GM03348 (cell line): ENCODE results near the gene GCH1.
"Not testable (repeated sequence)": the region's sequence is repeated elsewhere in the genome, so short reads cannot be mapped to it uniquely, and the experiment has no call there.

Experiments
- DNase-seq: peaks from one replicate; pipeline ENCODE4 v3.0.0; 2012; ENCODE audit warnings: low spot score

GCH1 gene

DNA sequence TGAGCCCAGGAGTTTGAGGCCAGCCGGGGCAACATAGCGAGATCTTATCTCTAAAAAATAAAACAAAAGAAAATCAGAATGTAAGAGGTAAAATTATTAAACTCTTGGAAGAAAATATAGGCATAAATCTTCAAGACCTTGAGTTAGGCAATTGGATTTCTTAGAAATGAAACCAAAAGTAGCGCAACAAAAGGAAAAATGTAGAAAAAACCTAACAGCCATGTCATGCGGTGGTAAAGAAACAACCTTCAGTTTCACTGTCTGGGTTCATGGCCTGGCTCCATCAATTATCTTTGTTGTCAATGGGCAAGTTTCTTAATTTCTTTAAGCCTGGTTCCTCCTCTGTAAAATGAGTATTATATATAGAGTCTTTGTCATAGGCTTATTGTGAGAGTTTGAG lies 5.6 kb upstream of the GCH1 start:
- no peak for DNase-seq

DNA sequence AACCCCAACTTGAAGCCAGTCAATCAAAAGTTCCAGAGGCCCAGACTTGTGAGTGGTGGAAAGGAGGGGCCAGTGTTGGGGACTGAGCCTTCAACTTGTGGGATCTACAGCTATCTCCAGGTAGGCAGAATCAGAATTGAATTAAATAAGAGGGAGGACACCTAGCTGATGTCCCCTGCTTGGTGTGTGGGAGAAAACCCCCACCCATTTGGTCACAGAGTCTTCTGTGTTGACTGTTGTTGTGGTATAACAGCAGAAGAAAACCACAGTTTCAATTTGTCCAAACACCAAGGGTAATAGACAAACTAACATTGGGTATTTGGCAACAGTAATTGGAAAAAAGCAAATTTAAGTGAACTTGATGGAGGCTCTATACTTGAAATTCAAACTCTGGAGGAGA lies 3.4 kb upstream of the GCH1 start:
- DNase-seq, result no peak

DNA sequence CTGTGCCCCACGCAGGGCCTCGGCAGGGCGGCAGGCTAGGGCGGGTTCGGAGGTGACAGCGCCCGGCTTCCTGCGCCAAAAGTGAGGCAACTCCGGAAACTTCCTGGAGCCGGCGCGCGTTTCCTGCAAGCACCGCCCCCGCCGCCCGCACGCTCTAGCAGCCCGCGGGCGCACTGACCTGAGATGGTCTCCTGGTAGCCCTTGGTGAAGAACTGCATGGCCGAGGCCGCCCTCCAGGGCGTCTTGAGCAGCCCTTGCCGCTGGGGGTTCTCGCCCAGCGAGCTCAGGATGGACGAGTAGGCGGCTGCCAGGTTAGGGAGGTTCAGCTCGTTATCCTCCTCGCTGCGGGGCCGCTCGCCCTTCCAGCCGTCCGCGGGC lies 494 bp downstream of the GCH1 start:
- peak; percentile 61 for DNase-seq

DNA sequence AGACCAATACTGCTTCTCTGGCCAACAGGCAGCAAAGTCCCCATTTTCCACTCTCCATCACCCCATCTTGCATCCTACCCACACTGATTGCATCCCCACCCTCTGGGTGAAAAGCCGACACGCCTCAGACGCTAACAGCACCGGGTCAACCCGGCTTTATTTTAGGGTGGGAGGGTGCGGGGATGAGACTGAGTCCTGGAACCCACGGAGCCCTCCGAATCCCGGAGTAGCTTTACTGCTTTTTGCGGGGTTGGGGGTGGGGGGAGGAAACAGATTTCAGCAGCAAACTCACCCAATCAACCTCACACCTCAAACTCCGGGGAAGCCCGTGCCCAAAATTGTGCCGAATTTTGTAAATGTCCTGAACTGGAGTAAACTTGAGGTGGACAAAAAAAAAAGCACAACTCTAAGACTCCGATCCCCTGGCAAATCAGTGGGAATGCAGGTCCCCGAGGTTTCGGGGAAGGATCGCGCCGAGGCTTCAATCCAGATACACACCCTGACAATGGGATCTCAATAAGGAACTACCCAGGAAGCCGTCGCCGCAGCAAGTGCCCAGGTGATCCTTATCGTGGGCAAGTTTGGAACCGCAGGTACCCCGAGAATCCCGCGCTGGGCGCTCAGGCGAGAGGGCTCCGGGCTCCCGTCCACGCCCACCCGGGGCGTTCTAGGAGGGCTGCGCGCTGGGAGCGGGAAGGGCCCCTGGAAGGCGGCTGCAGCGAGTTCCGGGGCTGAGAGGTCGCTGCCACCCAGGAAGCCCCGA lies 1.1 kb downstream of the GCH1 start:
- DNase-seq, result no peak

DNA sequence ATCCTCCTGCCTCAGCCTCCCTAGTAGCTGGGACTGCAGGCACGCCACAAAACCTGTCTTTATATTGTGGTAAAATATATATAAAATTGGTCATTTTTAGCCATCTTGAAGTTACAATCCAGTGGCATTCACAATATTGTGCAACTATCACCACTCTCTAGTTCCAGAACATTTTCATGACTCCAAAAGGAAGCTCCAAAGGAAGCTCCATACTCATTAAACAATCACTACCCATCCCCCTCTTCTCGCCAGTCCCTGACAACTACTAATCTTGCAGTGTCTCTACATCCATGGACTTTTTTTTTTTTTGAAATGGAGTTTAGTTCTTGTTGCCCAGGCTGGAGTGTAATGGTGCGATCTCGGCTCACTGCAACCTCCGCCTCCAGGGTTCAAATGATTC lies 3.1 kb downstream of the GCH1 start:
- DNase-seq, result no peak

DNA sequence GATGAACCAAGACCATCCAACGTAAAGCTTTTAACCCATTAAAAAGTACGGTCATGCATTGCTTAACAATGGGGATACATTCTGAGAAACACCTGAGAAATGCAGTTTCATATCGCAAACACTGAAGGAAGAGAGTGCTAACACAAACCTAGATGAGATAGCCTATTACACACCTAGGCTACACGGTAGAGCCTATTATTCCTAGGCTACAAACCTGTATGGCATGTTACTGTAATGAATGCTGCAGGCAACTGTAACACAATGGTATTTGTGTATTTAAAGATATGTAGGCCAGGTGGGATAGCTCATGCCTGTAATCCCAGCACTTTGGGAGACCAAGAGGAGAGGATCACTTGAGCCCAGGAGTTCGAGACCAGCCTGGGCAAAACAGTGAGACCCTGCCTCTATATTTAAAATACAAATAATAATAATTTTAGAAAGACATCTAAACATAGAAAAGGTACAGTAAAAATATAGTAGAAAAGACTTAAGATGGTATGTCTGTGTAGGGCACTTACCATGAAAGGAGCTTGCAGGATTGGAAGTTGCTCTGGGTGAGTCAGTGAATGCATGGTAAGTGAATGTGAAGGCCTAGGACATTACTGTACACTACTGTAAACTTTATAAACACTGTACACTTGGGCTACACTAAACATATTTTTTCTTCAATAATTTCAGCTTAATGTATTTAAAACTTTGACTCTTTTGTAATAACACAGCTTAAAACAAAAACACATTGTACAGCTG lies 4.6 kb downstream of the GCH1 start:
- DNase-seq, result not testable (repeated sequence)

DNA sequence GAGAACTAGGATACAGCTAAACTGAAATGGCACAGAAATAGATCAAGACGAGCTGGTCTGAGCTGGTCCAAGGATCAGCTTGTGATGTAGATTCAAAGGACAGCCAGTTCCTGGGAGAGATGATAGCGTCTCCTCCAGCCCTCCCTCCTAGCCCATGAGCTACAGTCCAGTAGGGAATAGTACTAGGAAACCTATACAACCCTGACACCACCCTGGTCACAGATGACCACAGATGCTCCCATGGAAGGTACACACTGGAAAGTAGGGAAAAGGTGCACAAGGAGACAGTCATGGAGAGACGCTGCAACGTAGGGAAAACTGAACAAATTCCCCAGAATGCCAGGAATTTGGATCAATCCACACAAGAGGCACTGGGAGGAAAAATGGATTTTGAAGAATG lies 6.9 kb downstream of the GCH1 start:
- no peak for DNase-seq

DNA sequence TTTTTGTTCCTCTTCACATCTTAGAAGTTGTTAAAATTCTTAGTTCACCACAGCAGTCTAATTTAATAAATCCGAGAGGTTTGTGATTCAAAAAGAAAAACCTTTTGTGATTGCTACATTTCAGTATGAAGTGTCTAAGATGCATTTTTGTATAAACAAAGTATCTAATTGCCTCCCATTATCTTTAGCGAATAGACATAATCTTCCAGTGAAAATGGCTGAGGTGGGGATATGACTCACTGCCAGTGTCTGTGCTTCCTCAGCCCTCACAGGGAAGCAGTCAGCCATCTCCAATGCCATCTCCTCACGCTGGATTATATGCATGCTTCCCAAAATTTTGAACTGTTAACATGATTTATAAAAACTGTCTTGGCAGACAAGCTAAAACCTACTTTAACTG lies 7.6 kb downstream of the GCH1 start:
- peak; percentile 37 for DNase-seq

DNA sequence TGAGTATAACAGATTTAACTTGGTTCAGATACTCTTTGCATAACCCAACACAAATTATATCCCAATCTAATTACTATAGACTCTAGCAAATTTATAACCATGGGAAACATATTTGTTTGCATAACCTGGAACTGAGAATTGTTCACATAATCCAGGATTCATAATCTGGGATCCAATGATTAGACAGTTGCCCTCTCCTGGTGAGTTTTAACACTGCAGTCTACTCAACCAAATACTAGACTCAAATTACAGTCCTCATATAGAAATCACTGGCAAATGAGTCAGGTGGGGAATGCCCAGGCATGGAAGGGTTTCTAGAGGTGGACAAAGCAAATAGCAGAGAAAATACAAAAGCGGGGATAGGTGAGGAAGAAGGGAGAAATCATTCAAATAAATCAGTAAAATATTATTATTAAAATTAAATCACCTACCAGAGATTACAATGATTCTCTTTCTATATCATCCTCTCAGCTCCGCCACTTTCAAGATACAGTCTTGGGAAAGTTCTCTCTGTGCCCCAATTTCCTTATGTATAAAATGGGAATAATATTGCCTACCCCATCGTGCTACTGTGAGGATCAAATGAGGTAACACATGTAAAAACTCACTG lies 9.4 kb downstream of the GCH1 start:
- DNase-seq, result peak; percentile 63

DNA sequence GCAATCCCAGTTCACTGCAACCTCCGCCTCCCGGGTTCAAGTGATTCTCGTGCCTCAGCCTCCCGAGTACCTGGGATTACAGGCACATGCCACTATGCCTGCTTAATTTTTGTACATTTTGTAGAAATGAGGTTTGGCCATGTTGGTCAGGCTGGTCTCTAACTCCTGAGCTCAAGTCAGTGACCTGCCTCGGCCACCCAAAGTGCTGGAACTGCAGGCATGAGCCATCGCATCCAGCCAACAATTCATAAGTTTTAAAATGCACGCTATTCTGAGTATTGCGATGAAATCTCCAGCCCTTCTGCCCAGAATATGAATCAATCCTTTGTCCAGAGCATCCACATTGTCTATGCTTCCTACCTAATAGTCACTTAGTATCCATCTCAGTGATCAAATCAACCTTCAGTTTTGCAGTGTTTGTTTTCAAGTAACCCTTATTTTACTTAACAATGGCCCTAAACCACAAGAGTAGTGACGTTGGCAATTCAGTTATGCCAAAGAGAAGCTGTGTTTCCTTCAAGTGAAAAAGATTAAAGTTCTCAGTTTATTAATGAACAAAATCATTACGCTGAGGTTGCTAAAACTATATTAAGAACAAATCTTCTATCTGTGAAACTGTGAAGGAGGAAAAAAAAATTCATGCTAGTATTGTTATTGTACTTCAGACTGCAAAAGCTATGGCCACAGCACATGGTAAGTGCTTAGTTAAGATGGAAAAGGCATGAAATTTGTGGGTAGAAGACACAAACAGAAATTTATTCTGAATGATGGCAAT lies 11.0 kb downstream of the GCH1 start:
- DNase-seq, result no peak

DNA sequence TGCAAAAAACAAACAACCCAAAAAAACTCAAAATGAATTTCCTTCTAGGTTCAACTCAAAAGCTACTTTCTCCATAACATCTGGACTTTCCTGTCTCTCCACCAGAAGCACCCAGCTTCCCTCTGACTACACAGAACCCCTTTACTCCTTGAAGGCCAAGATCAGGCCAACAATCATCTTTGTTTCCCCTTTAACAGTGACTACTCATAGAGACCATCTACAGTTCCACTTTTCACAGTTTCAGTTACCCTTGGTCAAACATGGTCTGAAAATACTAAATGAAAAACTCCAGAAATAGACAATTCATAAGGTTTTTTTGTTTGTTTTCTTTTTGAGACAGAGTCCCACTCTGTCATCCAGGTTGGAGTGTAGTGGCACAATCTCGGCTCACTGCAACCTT lies 11.8 kb downstream of the GCH1 start:
- DNase-seq, result no peak

DNA sequence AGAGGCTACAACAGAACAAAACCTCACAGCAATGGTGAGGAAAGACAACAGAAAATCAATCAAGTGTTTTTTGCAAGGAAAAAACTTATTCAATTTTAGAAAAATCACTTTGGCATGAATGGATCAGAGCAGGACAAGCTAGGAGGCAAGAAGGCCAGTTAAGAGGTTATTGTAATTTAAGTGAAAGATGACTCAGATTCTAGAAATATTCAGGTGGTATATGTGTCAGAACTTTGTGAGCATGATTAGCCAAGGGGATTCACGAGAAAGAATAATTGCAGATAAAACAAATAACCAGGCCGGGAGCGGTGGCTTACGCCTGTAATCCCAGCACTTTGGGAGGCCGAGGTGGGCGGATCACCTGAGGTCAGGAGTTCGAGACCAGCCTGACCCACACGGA lies 12.7 kb downstream of the GCH1 start:
- no peak for DNase-seq

DNA sequence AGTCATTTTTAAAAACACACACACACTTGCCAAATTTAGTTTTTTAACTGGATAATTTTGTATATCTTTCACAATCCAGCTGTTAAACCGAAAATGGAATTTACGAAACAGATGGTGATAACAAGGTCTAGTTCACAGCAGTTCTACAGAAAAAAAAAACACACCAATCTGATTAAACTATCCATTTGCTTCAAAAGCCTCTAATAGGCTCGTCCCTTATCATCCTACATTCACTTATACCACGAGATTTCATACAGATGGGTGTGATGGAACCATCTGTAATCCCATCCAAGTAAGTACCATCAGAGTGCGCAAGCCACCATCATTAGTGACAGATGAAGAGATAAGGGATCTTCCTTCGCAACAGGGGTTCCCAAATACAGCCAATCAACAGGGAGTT lies 20.1 kb downstream of the GCH1 start:
- DNase-seq, result no peak

DNA sequence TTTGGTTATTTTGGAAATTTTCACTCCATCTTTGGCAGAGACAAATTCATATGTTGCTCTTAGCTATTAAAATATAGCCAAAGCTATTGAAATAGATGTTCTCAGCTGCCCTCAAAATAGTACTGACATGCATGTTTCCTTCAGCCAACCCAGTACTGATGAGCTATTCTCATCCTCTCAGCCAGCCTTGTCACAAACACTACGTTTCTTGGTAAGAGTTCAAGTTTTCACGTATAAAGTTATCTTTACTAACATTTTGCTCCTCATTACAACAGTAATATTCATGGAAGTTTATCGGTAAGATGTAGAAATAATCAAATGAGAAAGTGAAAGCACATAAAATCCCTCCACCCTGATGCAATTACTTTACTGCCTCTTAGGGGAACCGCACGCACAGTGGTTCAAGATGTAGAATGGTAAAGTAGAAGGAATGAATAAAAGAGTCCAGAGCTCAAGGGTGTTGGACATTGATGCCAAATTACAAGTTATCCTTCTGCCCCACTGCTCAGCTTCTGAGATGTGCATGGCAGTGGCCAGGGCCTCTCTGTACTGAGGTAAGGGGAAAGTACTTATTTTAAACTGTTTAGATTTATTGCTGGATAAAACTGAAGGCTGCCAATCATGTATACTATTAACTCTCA lies 20.7 kb downstream of the GCH1 start:
- DNase-seq, result peak; percentile 26

DNA sequence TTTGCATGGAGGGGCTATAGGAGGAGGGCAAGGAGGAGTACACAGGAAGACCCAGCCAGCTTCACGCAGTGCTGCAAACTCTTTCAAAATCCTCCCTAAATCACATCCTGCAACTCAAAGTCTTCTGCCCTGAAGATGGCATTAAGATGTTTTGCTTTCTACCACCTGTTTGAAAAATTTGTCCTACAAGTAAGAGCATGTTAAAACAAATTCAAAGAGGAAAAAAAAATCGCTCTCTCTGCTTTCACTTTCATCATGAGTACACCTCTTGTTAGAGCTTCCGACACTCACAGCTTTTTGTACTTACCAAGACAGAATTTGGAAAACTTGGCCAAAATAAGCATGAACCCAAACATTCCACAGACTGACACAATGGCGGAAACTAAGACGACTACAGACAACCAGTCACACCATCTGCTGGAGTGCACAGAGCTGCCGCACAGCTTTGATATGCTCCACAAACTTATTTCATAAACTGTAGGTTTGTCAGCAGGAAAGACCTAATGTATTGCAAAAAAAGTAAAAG lies 21.3 kb downstream of the GCH1 start:
- DNase-seq, result peak; percentile 48

DNA sequence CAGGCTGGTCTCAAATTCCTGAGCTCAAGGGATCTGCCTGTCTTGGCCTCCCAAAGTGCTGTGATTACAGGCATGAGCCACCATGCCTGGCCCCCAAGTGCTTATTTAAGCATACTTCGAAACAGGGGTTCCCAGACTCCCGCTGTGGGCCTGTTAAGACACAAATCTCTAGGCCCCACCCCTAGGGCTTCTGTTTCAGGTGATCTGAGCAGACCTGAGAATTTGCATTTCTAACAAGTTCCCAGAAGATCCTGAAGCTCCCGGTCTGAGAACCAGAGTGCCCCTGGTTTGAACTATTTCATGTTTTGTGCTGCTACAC lies 25.0 kb downstream of the GCH1 start:
- no peak for DNase-seq

DNA sequence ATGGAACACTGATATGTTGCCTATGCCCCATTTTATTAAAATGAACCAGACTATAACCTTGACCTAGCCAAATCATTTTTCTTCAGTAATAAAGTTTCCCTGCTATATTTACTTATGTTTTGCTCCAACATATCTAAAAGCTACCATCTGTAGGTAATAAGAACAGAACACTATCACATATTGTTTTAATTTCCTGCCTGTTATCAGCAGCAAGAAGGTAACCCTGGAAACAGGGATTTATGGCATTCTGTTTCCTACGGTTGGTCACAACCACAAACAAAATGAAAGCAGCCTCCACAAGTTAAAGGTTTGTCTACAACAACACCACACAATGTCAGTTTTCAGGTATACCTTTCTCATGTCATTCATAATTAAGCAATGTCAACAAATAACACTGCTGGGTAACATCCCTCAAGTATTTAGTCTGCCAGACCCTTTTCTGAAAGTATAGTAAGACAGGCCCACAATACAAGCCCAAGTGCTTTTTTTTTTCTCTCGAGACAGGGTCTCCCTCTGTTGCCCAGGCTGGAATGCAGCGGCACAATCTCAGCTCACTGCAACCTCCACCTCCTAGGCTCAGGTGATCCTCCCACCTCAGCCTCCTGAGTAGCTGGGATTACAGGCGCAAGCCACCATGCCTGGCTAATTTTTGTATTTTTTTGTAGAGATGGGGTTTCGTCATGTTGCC lies 25.5 kb downstream of the GCH1 start:
- no peak for DNase-seq

DNA sequence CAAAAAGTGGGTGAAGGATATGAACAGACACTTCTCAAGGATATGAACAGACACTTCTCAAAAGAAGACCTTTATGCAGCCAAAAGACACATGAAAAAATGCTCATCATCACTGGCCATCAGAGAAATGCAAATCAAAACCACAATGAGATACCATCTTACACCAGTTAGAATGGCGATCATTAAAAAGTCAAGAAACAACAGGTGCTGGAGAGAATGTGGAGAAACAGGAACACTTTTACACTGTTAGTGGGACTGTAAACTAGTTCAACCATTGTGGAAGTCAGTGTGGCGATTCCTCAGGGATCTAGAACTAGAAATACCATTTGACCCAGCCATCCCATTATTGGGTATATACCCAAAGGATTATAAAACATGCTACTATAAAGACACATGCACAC lies 27.0 kb downstream of the GCH1 start:
- DNase-seq, result not testable (repeated sequence)

DNA sequence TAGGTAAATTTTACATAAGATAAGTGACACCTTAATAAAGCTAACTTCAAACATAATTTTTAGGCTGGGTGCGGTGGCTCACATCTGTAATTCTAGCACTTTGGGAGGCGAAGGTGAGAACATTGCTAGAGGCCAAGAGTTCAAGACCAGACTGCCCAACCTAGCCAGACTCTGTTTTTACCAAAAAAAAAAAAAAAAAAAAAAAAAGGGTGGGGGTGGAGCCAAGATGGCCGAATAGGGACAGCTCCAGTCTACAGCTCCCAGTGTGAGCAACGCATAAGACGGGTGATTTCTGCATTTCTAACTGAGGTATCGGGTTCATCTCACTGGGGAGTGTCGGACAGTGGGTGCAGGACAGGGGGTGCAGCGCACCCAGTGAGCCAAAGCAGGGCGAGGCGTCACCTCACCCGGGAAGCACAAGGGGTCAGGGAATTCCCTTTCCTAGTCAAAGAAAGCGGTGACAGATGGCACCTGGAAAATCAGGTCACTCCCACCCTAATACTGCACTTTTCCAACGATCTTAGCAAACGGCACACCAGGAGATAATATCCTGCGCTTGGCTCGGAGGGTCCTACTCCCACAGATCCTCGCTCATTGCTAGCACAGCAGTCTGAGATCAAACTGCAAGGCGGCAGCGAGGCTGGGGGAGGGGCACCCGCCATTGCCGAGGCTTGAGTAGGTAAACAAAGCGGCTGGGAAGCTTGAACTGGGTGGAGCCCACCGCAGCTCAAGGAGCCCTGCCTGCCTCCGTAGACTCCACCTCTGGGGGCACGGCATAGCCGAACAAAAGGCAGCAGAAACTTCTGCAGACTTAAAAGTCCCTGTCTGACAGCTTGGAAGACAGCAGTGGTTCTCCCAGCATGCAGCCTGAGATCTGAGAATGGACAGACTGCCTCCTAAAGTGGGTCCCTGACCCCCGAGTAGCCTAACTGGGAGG lies 32.2 kb downstream of the GCH1 start:
- DNase-seq, result not testable (repeated sequence)

DNA sequence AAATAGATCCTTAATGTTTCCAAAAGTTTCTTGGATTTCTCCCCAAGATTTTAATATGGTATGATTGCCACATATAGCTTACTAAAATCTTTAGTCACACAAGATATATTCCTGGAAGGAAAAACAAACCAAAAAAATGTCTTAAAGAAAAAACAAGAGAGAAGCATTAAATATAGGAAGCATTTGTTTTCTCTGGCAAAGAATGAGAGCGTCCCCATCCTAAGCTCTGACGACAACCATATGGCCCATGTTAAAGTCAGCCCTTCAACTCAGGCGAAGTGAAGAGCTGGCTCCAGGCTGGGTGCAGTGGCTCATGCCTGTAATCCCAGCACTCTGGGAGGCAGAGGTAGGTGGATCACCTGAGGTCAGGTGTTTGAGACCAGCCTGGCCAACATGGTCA lies 35.6 kb downstream of the GCH1 start:
- no peak for DNase-seq
